ENCODE data around the gene GAS6.

Gene GAS6

DNA sequence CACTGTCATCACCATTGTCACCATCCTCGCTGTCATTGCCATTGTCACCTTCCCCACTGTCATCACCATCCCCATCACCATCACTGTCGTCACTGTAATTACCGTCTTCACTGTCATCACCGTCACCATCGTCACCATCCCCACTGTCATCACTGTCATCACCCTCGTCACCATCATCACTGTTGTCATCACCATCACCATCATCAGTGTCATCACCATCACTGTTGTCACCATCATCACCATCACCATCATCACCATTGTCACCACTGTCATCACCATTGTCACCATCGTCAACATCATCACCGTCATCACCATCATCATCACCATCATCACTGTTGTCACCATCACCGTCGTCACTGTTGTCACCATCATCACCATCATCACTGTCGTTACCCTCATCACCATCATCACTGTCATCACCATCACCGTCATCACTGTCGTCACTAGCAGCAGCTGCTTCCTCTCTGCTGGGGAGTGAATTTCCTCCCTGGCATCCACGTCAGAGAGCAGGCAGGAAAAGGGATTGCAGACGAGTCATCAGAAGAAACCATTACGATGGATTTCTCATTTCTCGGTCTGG is 77.5 kb downstream of the GAS6 start:
- no peak overlapping the region for H3K9ac ChIP-seq (ENCODE audit: low read length)
- no peak overlapping the region for H3K4me3 ChIP-seq (ENCODE audit: low read depth in 1 of 2, low read length in 2 of 2)
- H3K9me3 ChIP-seq (ENCODE audit: low read length), result no peaks in the 10 kb centered on the region
- H3K27me3 ChIP-seq (ENCODE audit: control insufficient read depth in 1 of 2, insufficient read depth in 2 of 2, low read length in 2 of 2), result no peaks in the 10 kb centered on the region
- H3K4me1 ChIP-seq (ENCODE audit: insufficient read depth, low read length), result no peaks in the 10 kb centered on the region
- no peaks in the 10 kb centered on the region for H3K36me3 ChIP-seq (ENCODE audit: insufficient read depth, low read length)
- no peak overlapping the region for H3K27ac ChIP-seq (ENCODE audit: low read depth, low read length)

DNA sequence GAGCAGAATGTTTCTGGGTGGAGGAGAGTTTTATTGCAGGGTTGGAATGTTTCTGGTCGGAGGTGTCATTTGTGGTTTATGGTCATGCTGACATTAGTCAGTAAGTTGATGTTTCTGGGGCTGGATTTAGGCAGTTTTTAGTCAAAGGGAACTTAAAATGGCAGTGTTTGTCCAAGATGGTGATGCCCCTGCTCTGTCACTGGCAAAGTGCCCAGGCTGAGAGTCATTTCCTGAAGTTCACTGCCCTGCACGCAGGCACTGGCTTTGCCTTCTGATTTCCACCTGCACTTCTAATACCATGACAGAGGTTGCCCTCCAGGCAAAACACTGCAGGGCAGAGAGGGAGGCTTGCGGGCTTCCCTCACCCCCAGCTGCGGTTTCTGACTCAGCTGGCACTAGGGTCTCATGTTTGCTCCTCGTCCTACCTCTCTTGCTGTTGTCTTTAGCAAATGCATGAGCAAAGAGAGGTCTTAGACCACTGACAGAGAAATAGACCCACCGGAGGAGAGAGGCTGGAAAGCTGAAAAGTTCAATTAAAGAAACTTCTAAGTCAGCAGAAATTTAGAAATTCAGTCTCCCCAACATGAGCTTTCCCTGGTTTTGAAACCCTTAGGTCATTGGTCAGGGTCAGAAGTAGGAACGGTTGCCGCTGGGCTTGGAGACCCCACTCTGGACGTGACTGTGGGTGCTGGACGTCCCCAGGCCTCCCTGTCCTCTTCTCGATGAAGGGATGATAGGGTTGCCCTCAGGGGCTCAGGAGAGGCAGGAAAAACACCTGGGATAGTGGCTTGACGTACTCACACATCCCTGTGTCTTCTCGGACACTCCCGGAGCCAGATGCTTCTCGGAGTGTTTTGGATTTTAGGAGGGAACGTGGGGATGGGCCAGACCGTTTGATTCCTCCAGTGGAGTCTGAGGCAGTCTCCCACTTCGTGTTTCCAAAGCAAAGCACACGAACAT is 78.5 kb downstream of the GAS6 start:
- H3K9me3 ChIP-seq (ENCODE audit: low read length), result no peaks in the 10 kb centered on the region
- no peaks in the 10 kb centered on the region for H3K4me1 ChIP-seq (ENCODE audit: insufficient read depth, low read length)
- no peak overlapping the region for H3K9ac ChIP-seq (ENCODE audit: low read length)
- H3K4me3 ChIP-seq (ENCODE audit: low read depth in 1 of 2, low read length in 2 of 2), result no peak overlapping the region
- H3K27me3 ChIP-seq (ENCODE audit: control insufficient read depth in 1 of 2, insufficient read depth in 2 of 2, low read length in 2 of 2), result no peaks in the 10 kb centered on the region
- no peaks in the 10 kb centered on the region for H3K36me3 ChIP-seq (ENCODE audit: insufficient read depth, low read length)
- H3K27ac ChIP-seq (ENCODE audit: low read depth, low read length), result no peak overlapping the region

DNA sequence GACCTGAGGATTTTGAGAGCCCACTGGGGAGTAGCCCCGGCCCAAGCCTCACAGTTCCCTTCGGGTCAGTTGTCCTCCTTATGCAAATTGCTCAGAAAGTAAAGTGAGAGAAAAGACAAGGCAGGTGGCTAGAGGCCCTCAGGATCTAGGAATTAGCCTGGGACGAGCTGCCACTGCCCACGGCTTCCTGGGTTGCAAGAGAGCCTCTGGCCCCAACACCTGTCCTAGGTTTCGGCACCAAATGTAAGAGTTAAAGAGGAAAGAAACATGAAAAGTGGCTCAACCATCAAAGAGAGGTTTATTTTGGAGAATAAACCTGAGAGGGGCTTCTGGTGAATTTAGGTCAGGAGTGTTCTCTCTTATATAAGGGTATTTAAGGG is 79.2 kb downstream of the GAS6 start:
- Histone ChIP-seq H3K4me3 (ENCODE audit: low read depth in 1 of 2, low read length in 2 of 2) (no peak overlapping the region), H3K27me3 (ENCODE audit: control insufficient read depth in 1 of 2, insufficient read depth in 2 of 2, low read length in 2 of 2) (no peaks in the 10 kb centered on the region), H3K27ac (ENCODE audit: low read depth, low read length) (no peak overlapping the region), H3K9ac (ENCODE audit: low read length) (no peak overlapping the region), H3K9me3 (ENCODE audit: low read length) (no peaks in the 10 kb centered on the region), H3K36me3 (ENCODE audit: insufficient read depth, low read length) (no peaks in the 10 kb centered on the region), H3K4me1 (ENCODE audit: insufficient read depth, low read length) (no peaks in the 10 kb centered on the region)

DNA sequence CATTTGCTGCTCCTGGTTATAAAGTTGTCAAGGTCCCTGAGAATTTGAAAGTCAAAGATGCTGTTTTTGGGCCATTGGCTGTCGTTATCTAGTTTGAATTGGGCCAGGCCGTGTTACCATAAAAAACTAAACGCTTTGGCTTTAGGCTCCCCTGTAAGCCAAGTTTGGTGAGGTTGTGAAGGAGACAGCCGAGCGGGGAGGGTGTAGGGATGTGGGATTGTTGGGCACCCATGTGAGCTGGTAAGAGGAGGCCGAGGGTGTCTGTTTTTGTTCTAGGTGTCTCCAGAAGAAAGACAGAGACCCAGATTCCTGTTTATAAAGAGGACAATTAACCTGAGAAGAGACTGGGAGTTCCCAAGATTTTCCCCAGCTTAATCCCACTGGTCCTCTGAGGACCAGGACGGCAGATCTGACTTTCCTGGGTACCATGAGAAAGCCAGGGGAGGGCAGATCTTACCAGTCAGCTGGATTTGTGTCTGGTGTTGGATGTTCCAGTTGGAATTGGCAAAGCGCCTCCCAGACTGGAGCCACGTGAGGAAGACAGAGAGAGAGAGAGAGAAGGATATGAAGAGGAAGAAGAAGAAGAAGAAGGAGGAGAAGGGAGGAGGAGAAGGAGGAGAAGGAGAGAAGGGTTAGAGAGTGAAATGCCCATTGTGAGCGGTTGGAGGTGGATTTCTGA is 79.8 kb downstream of the GAS6 start:
- Histone ChIP-seq H3K4me1 (ENCODE audit: insufficient read depth, low read length) (no peaks in the 10 kb centered on the region), H3K4me3 (ENCODE audit: low read depth in 1 of 2, low read length in 2 of 2) (no peak overlapping the region), H3K9me3 (ENCODE audit: low read length) (no peaks in the 10 kb centered on the region), H3K27me3 (ENCODE audit: control insufficient read depth in 1 of 2, insufficient read depth in 2 of 2, low read length in 2 of 2) (no peaks in the 10 kb centered on the region), H3K36me3 (ENCODE audit: insufficient read depth, low read length) (no peaks in the 10 kb centered on the region), H3K27ac (ENCODE audit: low read depth, low read length) (no peak overlapping the region), H3K9ac (ENCODE audit: low read length) (no peak overlapping the region)

DNA sequence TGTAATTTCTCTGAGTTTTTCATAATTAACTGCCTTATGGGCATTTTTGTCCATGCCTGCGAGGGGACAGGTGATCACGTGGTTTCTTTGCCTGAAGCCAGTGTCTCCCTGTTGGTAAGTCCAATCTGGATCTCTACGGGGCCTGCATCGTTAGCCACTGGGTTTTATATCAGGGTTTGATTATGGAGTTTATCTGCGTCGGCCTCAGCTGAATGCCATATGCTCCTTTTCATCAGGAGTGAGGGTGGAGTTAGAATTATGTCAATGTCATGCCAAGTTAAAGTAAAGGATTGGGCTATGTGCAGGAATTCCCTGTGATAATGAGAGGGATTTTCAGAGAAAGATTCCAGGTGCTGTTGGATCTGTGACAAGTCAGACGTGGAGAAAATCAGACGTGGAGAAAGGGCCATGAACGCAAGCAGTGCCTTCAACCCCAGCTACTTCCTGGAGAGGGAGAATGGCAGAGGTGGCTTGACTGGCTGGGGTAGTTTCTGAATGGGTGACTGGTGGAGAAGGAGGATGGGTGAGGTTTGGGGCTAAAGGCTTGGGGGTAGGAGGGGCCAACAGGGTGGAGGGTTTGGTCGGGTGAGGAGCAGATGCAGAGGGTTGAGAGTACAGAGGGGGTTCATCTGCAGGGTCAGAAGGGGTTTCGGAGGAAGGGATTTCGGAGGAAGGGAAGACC is 80.5 kb downstream of the GAS6 start:
- Histone ChIP-seq H3K4me1 (ENCODE audit: insufficient read depth, low read length) (no peaks in the 10 kb centered on the region), H3K36me3 (ENCODE audit: insufficient read depth, low read length) (no peaks in the 10 kb centered on the region), H3K27me3 (ENCODE audit: control insufficient read depth in 1 of 2, insufficient read depth in 2 of 2, low read length in 2 of 2) (no peaks in the 10 kb centered on the region), H3K27ac (ENCODE audit: low read depth, low read length) (no peak overlapping the region), H3K9me3 (ENCODE audit: low read length) (no peaks in the 10 kb centered on the region), H3K9ac (ENCODE audit: low read length) (no peak overlapping the region), H3K4me3 (ENCODE audit: low read depth in 1 of 2, low read length in 2 of 2) (no peak overlapping the region)

DNA sequence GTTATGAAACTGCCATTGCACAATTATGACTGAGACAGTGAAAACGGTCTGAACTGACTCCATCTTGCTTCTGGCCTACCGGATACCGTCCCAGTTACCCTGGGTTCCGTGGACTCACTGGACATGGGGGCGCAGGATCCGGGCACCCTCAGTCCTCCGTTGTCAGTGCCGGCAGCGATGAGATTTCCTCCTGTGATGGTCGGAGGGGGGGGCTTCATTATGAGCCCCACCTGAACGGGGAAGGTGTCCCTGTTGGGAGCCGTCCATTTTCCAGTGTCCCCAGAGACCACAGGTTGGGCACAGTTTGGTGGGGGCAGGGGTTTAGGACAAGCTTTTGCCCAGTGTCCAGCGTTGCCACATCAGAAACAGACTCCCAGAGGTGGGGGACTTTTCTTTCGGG is 81.4 kb downstream of the GAS6 start:
- H3K9me3 ChIP-seq (ENCODE audit: low read length), result no peaks in the 10 kb centered on the region
- H3K9ac ChIP-seq (ENCODE audit: low read length), result no peak overlapping the region
- H3K36me3 ChIP-seq (ENCODE audit: insufficient read depth, low read length), result no peaks in the 10 kb centered on the region
- H3K27me3 ChIP-seq (ENCODE audit: control insufficient read depth in 1 of 2, insufficient read depth in 2 of 2, low read length in 2 of 2), result peaks cover 1 to 6% of the 10 kb centered on the region in 2 donors
- no peaks in the 10 kb centered on the region for H3K4me1 ChIP-seq (ENCODE audit: insufficient read depth, low read length)
- no peak overlapping the region for H3K27ac ChIP-seq (ENCODE audit: low read depth, low read length)
- H3K4me3 ChIP-seq (ENCODE audit: low read depth in 1 of 2, low read length in 2 of 2), result no peak overlapping the region

DNA sequence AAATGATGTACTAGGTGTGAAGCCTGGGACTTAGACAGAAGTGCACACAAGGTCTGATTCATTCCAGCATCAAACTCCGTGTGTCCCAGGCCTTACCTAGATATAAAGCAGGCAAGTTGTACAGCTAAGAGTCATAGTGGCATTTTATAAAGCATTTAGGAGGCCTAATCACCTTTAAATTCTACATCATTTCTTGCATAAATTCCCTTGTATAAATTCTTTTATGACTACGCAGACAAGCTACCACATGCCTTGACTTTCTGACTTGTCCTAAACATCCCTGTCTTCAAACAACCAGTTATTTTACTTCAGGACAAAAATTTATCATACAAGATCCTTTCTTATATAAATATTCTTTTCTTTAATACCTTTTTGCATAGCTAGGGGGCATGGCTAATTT is 82.3 kb downstream of the GAS6 start:
- H3K4me1 ChIP-seq (ENCODE audit: insufficient read depth, low read length), result no peaks in the 10 kb centered on the region

DNA sequence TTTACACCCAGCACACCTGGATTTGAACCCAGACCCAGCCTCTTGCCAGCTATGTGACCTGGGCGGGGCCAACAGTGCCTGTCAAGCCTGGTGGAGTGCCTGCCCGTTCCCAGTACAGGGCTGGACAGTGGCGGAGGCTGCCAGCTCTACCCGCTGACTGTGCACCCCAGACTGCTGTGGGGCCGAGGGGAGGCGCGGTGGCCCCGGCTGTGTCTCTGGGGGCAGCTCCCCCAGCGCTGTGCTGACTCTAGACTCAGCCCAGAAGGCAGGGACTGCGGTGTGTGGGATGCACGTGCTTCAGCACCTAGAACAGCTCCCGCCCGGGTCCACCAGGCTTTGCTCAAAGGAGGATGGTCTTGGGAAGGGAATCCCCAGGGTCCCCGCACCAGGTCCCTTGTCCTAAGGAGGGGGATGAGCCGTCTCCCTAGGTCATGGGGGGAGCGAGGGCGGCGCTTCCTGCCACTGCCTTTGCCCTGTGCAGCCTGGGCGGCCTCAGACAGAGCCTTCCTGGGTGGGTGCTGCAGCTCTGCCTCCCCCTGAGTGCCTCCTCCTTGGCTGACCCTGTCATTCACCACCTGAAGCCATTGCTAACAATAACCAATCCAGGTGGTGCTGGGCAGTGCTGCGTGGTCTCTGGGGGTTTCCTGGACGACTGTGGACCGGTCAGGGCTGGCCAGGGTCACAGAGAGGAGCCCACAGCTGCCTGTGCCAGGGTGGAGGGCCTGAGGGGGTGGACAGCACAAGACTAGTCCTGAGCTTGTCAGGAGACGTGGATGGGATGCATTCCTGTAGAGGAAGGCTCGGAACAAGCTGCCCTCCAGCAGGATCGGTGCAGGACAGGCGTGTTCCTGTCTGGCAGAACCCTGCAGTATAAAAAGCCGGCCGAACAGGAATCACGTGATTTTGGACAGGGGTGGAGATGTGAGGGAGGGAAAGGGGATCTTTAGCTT is 86.3 kb downstream of the GAS6 start:
- Histone ChIP-seq H3K4me1 (ENCODE audit: insufficient read depth, low read length) (no peaks in the 10 kb centered on the region), H3K27ac (ENCODE audit: low read depth, low read length) (no peak overlapping the region), H3K9me3 (ENCODE audit: low read length) (no peaks in the 10 kb centered on the region), H3K4me3 (ENCODE audit: low read depth in 1 of 2, low read length in 2 of 2) (no peak overlapping the region), H3K36me3 (ENCODE audit: insufficient read depth, low read length) (no peaks in the 10 kb centered on the region), H3K27me3 (ENCODE audit: control insufficient read depth in 1 of 2, insufficient read depth in 2 of 2, low read length in 2 of 2) (peaks cover 7 to 29% of the 10 kb centered on the region in 2 donors), H3K9ac (ENCODE audit: low read length) (no peak overlapping the region)

More for the DNA sequence above, 82.3 kb downstream of the GAS6 start:
- H3K4me3 ChIP-seq (ENCODE audit: low read depth in 1 of 2, low read length in 2 of 2), result no peak overlapping the region
- H3K36me3 ChIP-seq (ENCODE audit: insufficient read depth, low read length), result no peaks in the 10 kb centered on the region
- H3K9ac ChIP-seq (ENCODE audit: low read length), result no peak overlapping the region
- no peak overlapping the region for H3K27ac ChIP-seq (ENCODE audit: low read depth, low read length)
- no peaks in the 10 kb centered on the region for H3K9me3 ChIP-seq (ENCODE audit: low read length)
- peaks cover 7 to 15% of the 10 kb centered on the region in 2 donors for H3K27me3 ChIP-seq (ENCODE audit: control insufficient read depth in 1 of 2, insufficient read depth in 2 of 2, low read length in 2 of 2)

DNA sequence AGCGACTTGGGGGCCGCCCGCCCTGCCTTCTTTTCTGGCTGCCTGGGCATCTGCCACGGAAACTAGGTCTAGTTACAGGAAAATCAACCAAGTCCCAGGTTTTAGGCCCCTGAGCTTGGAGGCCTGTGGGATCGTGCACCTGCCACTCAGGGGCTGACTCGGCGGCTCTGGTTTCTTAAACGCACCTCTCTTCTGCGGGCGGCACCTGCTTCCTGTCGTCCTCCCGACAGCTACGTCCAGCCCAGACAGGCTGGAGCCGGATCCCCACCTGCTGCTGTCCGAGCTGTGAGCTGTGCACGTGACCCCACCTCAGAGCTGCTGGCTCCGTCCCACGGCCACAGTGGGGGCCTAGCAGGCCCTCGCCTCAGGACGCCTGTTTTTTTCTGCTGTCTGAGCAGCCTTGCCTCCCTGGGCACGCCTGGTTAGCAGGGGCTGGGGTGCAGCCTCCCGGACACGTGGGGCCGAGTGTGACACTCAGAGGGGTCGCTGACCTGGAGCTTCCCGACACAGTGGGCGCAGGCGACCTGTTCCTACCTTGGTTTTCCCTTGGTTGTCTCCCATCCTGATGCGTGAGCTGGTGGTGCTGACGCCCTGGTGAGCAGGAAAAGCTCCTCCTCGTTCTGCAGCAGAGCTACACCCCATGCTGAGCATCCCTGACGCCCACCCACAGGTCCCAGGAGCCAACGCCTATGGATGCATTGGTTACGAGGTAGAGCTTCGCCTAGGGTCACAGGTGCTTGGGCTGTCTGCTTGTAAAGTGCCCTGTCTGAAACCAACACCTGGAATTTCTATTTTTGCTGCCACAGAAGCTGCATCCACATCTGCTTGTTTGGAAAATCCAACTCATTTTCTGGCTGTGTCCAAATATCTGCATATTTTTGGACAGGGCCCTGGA is 87.4 kb downstream of the GAS6 start:
- Histone ChIP-seq H3K4me1 (ENCODE audit: insufficient read depth, low read length) (no peaks in the 10 kb centered on the region), H3K27ac (ENCODE audit: low read depth, low read length) (no peak overlapping the region), H3K4me3 (ENCODE audit: low read depth in 1 of 2, low read length in 2 of 2) (no peak overlapping the region), H3K36me3 (ENCODE audit: insufficient read depth, low read length) (no peaks in the 10 kb centered on the region), H3K9ac (ENCODE audit: low read length) (no peak overlapping the region), H3K9me3 (ENCODE audit: low read length) (no peaks in the 10 kb centered on the region), H3K27me3 (ENCODE audit: control insufficient read depth in 1 of 2, insufficient read depth in 2 of 2, low read length in 2 of 2) (peaks cover 7 to 29% of the 10 kb centered on the region in 2 donors)
